ENCODE results near the gene WIPF1. TPM values are rescaled to one million over a fixed set of nuclear protein-coding genes. Genes with fewer than 3 reads are reported as not detected.

WIPF1 gene
- total RNA-seq, 1 donor from 2014 or later: 20.1 TPM

DNA sequence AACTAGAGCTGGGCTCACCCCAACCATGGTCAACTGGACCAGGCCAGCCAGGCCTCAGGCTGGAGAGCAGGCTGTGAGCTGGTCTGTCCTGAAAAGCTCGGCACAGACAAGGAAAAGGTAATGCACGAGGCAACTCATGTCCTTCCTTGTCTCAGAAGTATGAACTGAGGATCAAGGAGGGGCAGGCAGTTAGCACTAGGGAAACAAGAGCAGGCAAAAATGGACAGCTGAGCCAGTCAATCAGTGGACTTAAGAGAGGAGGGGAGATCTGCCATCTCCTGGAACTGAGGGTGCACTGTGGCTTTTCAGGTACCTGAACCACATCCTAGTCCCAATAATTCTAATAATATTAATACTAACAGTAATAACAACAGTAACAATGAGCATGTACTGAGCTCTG is 20.6 kb upstream of the WIPF1 start:
- Mint-ChIP-seq H3K36me3 (ENCODE audit: low read depth) (no peaks in the 10 kb centered on the region), H3K4me3 (no peak overlapping the region), H3K4me1 (no peaks in the 10 kb centered on the region), H3K27me3 (ENCODE audit: low read depth) (no peaks in the 10 kb centered on the region), H3K9me3 (no peaks in the 10 kb centered on the region), H3K27ac (ENCODE audit: unreplicated experiment) (no peak overlapping the region)
- no peak for DNase-seq (ENCODE audit: low read depth, low spot score)
- TF ChIP-seq, protein P1, sequence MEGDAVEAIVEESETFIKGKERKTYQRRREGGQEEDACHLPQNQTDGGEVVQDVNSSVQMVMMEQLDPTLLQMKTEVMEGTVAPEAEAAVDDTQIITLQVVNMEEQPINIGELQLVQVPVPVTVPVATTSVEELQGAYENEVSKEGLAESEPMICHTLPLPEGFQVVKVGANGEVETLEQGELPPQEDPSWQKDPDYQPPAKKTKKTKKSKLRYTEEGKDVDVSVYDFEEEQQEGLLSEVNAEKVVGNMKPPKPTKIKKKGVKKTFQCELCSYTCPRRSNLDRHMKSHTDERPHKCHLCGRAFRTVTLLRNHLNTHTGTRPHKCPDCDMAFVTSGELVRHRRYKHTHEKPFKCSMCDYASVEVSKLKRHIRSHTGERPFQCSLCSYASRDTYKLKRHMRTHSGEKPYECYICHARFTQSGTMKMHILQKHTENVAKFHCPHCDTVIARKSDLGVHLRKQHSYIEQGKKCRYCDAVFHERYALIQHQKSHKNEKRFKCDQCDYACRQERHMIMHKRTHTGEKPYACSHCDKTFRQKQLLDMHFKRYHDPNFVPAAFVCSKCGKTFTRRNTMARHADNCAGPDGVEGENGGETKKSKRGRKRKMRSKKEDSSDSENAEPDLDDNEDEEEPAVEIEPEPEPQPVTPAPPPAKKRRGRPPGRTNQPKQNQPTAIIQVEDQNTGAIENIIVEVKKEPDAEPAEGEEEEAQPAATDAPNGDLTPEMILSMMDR (conservative IDR thresholded peaks at IDR 0.05): no peak

DNA sequence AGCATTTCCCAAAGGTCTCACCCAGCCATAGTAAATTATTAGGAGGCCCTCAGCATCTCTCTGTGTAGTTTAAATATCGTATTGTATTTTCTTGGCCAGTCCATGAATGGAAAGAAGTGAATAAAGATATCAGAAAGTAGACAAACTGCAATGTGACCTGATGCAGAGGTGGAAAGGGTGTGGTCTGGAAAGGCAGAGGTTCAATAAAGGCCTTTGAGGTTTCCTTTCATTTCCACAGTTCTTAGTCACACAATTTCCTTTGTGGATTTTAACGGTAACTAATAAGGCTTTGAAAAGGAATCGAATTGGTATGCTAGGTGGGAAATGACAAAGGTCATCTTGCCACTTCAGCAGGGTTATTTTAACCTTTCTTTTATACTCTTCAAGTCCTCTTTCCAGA is 20.1 kb upstream of the WIPF1 start:
- no peak for DNase-seq (ENCODE audit: low read depth, low spot score)
- no peak overlapping the region for H3K4me3 Mint-ChIP-seq
- no peaks in the 10 kb centered on the region for H3K4me1 Mint-ChIP-seq
- H3K27me3 Mint-ChIP-seq (ENCODE audit: low read depth): no peaks in the 10 kb centered on the region
- TF ChIP-seq, protein P1 (conservative IDR thresholded peaks at IDR 0.05): no peak
- no peaks in the 10 kb centered on the region for H3K36me3 Mint-ChIP-seq (ENCODE audit: low read depth)
- H3K27ac Mint-ChIP-seq (ENCODE audit: unreplicated experiment): no peak overlapping the region
- no peaks in the 10 kb centered on the region for H3K9me3 Mint-ChIP-seq

DNA sequence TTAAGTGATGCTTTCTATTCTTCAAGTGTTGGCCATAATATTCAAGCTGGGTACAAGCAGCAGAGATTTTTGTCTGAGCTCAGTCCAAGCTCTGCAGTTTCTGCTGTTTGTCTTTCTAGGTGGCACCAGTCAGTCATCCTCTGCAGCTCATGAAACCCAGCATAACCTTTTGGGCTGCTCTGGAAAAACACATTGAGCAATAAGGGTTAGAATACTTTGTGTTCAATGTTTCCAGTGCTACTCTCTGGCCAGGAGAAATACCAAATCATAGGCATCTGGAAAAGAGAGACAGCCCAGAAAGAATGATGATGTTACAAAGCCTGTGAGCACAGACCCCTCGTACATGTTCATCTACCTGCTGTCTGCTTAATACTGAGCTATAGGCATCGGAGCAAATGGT is 19.5 kb upstream of the WIPF1 start:
- Mint-ChIP-seq H3K9me3 (no peaks in the 10 kb centered on the region), H3K27ac (ENCODE audit: unreplicated experiment) (no peak overlapping the region), H3K4me3 (no peak overlapping the region), H3K4me1 (no peaks in the 10 kb centered on the region), H3K36me3 (ENCODE audit: low read depth) (no peaks in the 10 kb centered on the region), H3K27me3 (ENCODE audit: low read depth) (no peaks in the 10 kb centered on the region)
- TF ChIP-seq, protein P1 (conservative IDR thresholded peaks at IDR 0.05): no peak
- DNase-seq (ENCODE audit: low read depth, low spot score): no peak

DNA sequence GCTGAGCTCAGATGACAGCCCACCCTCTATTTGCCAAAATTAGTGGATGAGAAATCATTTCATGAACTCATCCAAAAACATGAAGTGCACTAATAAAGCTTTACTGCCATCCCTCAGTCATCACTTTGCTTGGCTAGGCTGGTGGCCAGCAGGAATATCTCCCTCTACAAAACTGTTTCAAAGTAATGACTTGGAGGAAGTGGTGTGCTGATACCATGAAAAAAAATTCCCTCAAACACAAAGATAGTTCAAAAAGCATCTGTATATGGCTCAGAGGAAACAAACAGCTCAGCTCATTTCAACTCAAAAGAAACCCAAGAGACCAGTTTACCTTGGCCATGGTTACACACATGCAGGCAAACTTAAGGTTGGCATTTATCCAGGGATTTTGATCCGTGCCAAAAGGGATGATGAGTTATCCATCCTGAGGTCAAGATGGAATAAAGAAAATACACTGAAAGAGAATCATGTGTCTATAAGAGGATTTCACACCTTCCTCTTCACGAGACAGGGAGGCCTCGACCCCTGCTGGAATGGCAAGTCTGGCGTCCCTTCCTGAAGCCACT is 18.4 kb upstream of the WIPF1 start:
- DNase-seq (ENCODE audit: low read depth, low spot score): no peak
- no peak overlapping the region for H3K4me3 Mint-ChIP-seq
- no peaks in the 10 kb centered on the region for H3K36me3 Mint-ChIP-seq (ENCODE audit: low read depth)
- H3K4me1 Mint-ChIP-seq: peaks cover under 1% of the 10 kb centered on the region
- H3K27ac Mint-ChIP-seq (ENCODE audit: unreplicated experiment): no peak overlapping the region
- TF ChIP-seq, protein P1 (conservative IDR thresholded peaks at IDR 0.05): no peak
- H3K27me3 Mint-ChIP-seq (ENCODE audit: low read depth): no peaks in the 10 kb centered on the region
- H3K9me3 Mint-ChIP-seq: no peaks in the 10 kb centered on the region

DNA sequence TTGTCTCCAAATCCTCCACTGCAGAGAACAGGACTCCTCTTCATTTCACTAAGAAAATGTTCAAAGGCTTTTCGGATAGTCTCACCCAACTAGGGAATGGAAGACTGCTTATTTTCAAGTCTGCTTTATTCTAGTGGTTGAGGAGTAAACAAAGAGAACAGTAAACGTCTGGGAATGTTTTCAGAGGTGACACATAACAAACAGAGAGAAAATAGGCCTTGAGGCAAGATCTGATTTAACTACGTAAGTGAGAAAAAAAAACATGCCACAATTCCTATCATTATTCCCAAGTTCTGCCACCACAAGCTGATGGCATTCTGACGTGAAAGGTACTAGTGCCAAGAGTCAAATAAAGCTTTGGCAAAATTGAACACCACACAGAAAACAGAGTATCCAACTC is 16.7 kb upstream of the WIPF1 start:
- Mint-ChIP-seq H3K4me1 (peaks cover 4% of the 10 kb centered on the region), H3K27me3 (ENCODE audit: low read depth) (no peaks in the 10 kb centered on the region), H3K36me3 (ENCODE audit: low read depth) (peaks cover 4% of the 10 kb centered on the region), H3K27ac (ENCODE audit: unreplicated experiment) (no peak overlapping the region), H3K9me3 (no peaks in the 10 kb centered on the region), H3K4me3 (no peak overlapping the region)
- TF ChIP-seq, protein P1 (conservative IDR thresholded peaks at IDR 0.05): no peak
- DNase-seq (ENCODE audit: low read depth, low spot score): no peak
